Stimulated activated CD4-positive, alpha-beta T cell treated with anti-CD3 and anti-CD28 coated beads, Interleukin-1b, Interleukin-23, amount 100 ng/mL, for 48 hours (primary cell): ENCODE measurements around the gene SHMT1.
"Not testable (repeated sequence)": the region's sequence is repeated elsewhere in the genome, so short reads cannot be mapped to it uniquely, and the experiment has no call there.

Experiments
- DNase-seq: peaks from one replicate; pipeline ENCODE4 v3.0.0-alpha.2; 2020

The SHMT1 gene

DNA sequence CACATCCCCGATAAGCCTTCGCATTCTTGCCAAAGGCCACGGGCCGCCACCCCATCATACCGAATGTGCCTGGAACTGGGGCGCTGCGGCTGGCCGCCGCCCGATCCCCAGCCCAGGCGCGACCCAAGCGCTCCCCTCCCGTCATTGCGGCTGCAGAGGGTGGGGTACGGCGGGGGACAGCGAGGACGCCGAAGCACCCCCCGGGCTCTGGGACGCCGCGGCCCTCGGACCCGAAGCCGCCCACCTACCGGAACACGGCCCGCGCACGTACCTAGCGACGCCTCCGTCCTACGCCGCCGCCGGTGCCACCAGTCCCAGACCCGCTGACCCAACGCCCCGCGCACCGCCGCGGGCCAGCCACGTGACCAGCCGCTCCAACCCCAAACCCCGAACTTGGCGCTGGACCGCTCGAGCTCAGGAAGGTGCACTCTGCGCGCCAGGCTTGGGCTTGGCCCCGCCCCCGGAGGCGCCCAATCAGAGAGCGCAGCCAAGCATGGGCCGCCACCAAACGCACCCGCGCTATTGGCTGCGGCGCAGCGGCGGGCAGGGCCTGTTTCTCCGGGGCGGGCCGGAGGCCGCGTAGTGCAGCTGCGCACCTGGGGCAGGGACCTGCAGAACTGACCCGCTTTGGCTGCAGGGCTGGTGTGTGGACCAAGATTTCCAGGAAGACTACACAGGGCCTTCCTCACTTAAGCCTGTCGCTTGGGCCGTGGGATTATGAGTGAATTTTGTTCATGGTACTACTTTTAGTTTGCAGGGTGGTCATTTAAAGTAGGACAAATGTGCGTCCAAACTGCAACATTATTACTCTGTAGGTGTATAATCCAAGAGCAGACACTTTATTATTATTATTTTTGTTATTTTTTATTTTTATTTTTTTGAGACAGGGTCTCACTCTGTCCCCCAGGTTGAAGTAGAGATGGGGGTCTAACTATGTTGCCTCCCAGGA lies at the start of gene SHMT1:
Gene SHMT1, minus strand, starts transcription at position 450 of the 949 bp plus-strand sequence. CDS start 7,569 bp downstream, outside the sequence.
- DNase-seq = peak; percentile 90

DNA sequence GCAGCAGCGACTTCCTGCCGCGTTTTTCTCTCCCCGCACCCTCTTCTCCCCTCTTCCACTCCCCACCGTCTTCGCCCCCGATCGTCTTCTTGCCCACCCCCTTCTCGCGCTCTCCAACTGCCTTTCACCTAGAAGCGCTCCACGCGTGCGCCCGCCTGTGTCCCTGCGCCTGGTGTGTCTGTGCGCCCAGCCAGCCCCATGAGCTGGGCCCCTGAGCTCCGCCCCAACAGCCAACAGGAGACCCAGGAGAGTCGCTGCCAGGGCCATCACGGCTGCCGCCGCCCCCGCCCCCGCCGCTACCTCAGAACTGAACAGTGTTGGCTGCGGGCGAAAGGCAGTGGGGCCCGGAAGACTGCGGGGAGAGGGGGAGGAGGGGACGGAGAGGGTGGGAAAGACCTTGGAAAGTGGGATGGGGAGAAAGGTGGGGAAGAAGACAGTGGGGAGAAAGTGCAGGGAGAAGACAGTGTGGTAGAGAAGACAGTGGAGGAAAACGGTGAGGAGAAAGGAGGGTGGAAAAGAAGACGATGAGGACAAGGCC lies 48.7 kb upstream of the SHMT1 start:
- DNase-seq = not testable (repeated sequence)

DNA sequence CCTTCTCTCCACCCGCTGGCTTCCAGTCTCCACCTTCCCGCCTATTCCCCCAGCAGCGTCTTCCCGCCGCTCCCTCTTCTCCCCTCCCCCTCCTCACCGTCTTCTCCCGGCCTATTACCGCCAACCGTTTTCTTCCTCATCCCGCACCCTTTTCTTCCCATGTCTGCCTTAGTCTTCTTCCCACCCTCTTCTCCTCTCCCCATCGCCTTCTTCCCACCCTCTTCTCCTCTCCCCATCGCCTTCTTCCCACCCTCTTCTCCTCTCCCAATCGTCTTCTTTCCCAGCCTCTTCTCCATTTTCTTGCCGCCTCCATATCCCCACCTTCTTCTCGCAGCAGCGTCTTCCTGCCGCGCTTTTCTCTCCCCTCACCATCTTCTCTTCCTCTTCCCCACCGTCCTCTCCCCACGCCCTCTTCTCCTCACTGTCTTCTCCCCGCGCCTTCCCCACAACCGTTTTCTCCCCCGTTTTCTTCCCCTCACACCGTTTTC lies 48.1 kb upstream of the SHMT1 start:
- peak; percentile 19 for DNase-seq

DNA sequence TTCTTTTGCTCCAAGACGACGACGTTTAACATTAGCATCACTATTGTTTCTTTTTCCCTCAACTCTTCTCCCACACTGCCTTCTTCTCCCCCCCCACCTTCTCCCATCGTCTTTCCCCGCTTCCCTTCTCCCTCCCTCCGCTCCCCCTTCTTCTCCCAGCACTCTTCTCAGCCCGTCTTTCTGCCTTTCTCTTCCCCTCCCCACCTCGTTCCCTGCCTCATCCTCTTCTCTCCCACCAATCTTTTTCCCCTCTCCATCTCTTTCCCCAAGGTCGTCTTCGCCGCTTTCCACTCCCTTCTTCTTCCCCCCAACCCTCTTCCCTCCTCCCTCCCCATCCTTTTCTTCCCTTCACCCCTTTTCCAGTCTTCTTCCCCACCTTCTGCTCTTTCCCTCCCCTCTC lies 47.4 kb upstream of the SHMT1 start:
- DNase-seq = not testable (repeated sequence)

DNA sequence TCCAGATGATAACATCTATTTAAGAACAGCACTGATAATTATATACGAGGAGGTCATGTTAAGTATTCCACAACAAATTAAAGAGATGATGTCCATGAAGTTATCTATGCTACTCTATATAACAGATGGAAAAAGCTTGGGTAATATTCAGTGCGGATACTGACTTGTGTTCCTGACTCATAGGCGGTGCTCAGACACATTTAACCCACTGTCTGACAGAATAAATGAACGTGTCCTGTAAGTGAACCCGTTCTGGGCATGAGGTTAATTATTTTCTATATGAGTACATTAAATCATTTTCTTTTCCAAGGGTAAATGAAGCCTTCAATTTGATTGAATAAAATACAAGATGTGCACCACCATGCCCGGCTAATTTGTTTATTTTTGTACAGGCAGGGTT lies 46.0 kb upstream of the SHMT1 start:
- DNase-seq = not testable (repeated sequence)

DNA sequence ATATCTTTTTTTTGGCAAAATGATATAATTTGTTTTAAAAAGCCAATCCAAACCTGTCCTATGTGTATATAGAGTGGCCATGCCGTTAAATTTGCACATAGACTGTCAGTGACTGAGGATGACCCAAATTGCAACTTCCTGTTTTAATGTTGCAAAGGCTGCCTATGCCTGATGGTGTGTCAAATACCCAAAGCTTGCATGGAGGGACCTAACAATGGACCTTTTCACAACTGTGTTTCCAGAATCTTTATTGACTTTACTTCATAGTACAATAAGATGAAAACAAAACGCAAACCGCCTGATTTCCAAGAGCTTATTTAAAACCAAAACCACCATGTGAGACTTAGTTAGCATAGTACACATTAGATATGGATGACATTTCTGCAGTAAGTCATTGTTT lies 45.6 kb upstream of the SHMT1 start:
- DNase-seq = not testable (repeated sequence)

DNA sequence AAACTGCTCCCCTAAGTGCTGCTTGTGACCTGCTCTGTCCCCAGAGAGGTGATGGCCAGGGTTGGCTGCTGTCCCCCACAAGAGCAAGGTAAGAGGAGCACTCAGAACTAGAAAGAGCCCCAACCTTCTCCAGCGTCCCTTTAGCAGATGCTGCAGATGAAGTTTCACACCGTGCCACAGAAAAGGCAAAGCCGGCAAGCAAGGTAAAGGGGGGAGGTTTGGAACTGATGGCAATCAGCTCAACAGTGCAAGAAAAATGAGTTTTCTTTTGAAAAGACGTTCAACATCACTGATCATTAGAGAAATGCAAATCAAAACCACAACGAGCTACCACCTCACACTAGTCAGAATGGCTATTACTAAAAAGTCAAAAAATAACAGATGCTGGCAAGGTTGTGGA lies 40.3 kb upstream of the SHMT1 start:
- not testable (repeated sequence) for DNase-seq

DNA sequence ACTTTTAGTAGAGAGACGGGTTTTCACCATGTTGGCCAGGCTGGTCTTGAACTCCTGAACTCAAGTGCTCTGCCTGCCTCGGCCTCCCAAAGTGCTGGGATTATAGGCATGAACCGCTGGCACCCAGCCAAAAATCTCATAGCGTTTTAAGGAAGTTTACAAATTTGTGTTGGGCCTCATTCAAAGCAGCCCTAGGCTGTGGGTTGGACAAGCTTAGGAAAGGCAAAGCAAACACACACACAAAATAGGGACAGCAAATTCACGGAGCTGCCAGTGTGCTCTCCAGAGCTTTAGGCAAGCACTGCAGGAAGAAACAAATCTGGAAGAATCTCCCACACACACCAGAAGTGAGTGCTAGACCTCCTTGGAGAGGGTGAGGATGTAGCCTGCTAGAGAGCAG lies 39.8 kb upstream of the SHMT1 start:
- DNase-seq = not testable (repeated sequence)

DNA sequence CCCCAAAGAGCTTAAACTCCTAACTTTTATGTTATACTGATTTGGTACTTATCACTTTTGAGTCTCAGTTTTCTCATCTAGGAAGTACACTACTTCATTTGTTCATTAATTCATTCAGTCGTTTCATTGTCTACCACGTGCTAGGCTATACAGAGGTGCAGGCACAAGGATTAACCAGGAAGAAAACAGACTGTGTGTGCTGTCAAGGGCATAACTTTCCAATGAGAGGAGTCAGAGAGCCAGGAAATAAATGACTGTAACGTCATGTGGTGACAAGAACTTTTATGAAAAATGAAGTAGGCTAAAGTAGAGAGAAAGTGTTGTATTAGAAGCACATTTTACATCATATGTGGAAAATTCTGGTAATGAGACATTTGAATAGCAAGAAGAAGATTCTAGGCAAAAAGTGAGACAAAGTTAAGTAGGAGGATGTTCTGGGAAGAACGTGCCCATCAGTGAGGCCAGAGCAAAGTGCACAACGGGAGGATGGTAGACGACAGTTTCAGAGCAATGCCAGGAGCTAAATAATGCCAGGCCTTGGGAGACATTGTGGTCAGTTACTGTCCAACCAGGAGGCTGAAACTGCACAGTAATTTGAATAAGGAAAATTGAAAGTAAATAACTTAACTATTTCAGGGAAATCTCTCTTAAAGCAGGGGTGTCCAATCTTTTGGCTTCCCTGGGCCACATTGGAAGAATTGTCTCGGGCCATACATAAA lies 38.7 kb upstream of the SHMT1 start:
- not testable (repeated sequence) for DNase-seq

DNA sequence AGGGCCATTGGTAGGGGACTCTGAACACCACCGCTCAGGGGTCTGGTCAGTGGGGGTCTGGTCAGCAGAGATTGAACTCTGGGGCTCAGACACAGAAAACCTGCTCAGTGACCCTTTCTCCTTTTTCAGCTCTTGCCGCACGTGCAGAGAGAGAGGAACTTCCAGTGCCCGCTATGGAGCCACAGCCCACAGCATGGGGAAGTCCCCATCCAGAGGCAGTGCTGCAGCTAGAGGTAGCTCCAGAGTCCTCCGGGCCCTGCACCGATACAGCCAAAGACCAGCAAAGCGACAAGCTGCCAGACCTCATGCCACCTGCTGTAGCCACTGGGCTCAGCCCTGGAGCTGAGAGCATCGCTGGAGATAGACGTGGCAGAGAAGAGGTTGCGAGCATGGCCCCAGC lies 25.4 kb upstream of the SHMT1 start:
- not testable (repeated sequence) for DNase-seq

DNA sequence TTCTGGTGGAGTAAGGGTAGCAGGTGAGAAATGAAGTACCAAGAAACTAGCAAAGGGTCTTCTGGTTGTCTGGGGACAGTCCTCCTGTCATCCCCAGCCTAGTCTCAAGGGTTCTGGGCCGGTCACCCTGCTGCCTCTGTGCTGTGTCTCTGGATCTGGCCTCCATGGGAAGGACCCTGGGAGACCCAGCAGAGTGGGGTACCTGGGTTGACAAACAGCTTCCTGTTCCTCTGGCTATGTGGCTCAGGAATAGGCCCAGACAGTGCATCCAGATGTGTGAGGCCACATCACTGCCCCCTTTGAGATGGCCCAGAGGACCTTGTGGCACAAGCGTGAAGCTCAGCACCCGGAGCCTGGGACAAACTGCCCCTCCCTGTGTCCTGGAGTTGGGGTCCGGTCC lies 24.9 kb upstream of the SHMT1 start:
- DNase-seq = not testable (repeated sequence)

DNA sequence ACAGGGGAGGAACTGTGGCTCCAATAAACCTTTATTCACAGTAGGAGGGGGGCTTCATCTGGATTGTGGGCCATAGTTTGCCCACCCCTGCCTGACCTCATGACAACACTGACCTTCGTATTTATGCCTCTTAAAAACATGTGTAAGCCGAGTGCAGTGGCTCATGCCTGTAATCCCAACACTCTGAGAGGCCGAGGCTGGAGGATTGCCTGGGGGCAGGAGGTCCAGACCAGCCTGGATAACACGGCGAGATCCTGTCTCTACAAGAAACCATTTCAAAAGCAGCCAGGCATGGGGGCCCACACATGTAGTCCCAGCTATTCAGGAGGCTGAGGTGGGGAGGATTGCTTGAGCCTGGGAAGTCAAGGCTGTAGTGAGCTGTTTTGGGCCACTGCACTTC lies 24.2 kb upstream of the SHMT1 start:
- DNase-seq = not testable (repeated sequence)

DNA sequence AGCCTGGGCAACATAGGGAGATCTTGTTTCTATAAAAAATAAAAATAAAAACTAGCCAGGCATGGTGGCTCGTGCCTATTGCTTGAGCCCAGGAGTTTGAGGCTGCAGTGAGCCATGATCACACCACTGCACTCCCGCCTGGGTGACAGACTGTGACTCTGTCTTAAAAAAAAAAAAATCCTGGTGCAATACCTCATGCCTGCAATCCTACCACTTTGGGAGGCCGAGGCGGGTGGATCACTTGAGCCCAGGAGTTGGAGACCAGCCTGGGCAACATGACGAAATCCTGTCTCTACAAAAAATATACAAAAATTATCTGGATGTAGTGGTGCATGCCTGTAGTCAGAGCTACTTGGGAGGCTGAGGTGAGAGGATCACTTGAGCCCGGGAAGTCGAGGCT lies 20.9 kb upstream of the SHMT1 start:
- not testable (repeated sequence) for DNase-seq

DNA sequence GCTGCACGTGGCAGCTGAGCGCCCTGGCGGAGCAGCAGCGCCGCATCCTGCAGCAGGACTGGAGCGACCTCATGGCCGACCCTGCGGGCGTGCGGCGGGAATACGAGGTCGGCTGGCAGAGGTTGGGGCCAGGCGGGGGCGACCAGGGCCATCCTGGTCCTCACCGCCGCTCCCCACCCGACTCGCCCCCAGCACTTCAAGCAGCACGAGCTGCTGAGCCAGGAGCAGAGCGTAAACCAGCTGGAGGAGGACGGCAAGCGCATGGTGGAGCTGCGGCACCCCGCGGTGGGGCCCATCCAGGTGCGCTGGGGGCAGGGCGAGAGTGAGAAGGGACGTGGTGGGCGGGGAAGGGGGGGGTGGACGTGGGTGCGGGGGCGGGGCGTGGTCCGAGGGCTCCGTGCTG lies 19.7 kb upstream of the SHMT1 start:
- peak; percentile 15 for DNase-seq

DNA sequence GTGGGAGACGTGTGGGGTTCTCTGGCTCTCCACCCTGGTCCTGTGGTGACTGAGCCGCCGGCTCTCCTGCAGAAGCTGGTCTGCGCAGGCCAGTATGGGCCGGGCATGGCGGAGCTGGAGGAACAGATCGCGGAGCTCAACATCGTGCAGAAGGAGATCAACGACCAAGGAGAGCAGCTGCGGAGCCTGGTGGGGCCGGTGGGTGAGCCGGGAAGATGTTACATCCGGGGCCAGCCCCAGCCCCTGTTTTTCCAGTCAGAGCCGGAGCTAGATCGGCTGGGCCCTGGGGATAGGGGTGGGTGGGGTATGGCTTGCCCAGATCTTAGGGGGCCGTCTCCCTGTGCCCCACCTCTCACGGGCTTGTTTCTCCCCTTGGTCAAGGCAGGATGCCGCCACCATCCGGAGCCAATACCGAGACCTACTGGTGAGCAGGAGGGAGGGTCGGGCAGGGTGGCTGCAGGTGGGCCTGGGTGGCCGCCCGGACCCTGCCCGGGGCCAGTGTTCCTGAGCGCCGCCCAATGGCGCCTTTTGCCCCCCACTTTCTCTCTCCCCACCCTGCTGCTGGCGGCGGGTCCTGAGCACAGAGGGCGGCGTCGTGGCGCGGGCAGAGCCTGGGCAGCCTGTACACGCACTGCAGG lies 19.2 kb upstream of the SHMT1 start:
- no peak for DNase-seq

DNA sequence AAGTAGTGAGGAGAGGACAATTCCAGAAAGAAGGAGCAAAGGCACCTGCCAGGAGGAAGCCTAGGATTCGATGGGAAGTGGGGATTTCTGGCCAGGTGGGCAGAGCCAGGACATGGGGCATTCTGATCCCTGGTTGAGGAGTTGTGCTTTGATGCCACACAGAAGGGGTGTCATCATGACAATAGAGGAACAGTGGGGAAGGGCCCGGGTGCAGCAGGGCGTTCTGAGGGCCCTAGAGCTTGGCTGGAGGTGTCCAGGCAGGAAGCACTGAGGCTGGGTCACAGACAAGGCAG lies 18.5 kb upstream of the SHMT1 start:
- DNase-seq = no peak

DNA sequence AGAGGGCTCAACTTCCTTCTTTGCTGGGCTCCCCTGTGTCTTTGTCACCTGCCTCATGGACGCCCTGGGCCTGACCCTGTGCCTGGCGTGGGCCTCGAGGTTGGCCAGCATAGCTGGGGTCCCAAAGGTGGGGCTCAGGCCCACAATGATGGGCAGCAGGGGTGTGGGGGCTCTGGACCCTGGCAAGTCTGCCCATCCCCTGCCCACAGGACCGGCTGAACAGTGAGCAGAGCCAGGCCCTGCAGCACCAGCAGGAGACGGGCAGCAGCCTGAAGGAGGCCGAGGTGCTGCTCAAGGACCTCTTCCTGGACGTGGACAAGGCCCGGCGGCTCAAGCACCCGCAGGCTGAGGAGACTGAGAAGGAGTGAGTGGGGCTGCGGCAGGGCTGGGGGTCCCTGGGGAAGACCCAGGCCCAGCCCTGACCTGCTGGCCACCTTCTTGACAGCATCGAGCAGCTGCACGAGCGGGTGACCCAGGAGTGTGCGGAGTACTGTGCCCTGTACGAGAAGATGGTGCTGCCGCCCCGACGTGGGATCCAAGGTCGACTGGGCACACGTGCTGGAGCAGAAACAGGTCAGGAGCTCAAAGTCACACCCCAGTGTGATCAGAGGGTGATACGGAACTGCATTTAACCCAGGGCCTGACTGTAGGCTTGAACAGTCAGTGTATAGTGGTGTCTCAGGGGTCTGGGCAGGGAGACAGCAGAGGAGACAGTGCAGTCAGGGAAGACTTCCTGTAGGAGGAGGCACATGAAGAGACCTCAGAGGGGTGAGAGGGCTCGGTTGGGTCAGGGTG lies 18.0 kb upstream of the SHMT1 start:
- DNase-seq = no peak

DNA sequence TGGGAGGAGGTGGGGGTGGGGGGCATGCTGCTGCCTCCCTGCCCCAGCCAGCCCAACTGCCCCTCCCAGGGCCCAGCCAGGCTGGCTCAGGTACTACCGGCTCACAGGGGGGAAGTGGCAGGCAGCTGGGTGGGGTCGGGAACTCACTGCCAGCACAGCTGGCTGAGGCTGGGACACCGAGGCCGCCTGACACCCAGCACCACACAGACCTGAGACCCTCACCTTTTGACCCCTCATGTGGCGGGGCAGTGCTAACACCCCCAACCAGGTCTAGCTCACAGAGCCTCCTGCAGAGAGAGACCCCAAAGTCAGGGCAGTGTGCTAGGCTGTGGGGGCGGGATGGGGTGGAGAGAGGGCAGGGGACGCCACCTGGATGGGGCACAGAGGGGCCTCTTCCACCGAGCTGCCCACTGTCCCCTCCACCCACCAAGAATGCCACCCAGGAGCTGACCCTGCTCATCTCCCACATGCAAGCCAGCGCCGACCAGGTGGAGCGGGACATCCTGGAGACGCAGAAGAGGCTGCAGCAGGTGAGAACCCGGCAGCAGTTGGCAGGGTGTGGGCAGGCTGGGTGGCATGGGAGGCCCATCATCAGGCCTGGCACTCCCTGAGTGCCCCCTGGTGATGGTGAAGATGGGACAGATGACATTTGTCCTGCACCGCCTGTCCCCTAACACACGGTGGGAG lies 17.3 kb upstream of the SHMT1 start:
- DNase-seq = no peak

DNA sequence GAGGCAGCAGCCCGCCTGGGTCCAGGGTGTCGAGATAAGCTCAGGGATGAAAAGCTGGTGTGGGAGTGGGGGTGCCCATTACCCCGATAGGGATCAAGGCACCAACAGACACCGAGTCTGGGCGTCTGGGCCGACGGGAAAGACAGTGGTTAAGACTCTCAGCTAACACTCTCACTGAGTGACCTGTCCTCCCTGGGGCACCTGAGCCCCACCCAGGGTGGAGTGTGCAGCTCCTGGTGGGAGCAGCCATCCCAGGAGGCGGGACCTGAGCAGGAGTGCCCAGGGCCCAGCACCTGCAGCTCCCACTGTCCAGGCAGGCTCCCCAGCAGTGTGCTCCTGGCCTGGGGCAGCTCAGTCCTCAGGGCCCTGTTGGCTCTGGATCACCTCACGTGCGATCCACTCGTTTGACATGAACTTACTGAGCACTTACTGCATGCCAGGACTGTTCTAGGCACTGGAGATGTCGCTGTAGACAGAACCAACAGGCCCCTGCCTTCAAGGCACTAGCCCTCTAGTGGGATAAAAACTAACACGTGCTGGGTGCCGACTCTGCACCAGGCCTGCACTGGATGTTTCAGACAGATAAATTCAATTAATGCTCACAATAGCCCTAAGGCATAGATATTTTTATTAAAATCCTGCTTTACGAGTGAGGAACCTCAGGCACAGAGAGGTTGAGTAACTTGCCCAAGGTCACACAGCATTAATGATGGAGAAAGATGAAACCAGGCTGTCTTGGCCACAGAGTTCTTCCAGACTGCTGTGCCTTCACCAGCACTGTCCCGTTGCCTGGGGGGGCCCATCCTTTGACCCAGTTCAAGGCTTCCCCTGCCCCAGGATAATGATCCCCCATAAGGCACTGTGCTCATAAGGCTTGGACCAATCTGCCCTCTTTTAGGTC lies 16.1 kb upstream of the SHMT1 start:
- no peak for DNase-seq

DNA sequence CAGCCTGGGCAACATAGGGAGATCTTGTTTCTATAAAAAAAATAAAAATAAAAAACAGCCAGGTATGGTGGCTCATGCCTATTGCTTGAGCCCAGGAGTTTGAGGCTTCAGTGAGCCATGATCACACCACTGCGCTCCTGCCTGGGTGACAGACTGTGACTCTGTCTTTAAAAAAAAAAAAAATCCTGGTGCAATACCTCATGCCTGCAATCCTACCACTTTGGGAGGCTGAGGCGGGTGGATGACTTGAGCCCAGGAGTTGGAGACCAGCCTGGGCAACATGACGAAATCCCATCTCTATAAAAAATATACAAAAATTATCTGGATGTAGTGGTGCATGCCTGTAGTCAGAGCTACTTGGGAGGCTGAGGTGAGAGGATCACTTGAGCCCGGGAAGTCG lies 15.3 kb upstream of the SHMT1 start:
- not testable (repeated sequence) for DNase-seq

DNA sequence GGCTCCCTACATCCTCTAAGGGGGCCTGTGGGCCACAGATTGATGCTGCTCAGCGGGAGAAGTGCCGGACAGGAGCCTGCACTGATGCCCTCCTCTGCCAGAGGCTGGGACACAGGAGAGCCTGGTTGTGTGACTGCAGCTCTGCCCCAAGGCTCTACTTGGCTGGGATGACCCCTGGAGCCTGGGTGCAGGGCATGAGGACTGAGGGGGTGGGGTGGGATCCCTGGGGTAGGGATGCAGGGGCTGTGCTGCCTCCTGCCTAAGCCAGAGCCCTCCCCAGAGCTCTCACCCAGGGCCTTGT lies 14.8 kb upstream of the SHMT1 start:
- no peak for DNase-seq
